ENCODE results near the gene SMYD1.

SMYD1 gene

DNA sequence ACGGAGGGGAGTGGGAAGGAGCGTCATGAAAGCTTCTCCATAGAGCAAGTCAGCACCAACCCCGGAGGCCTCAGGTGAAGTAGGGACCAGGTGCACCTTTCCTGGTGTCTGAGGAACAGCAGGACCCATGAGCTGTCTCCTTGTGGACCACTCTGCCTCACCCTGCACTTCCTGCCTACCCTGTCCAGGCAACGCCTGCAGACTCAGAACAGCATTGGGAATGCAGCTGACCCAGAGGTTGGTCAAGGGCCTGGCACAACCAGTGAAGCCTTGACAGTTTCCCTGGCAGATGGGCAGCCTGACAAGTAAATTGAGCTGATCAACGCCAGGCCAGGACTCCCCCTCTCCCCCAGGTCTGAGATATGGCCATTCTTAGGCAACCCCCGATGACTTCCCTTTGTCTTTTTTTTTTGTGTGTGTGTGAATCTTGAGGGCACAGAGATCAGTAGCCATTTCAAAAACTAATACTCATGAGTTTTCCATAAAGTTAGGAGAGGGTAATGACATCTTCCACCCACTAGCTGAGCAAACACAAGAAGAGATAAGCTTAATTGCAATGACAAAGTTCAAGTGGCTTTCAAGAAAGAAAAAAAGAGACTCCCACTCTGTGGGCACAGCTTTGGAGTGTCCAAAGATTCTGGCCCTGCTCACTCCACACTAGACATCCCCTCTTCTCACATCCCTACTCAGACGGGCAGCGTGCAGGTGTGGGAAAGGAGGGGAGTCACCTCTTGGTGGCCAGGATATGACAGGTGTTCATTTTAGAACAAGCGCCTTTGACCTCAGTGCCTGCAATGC is 63.8 kb downstream of the SMYD1 start:
- Histone ChIP-seq H3K27ac (ENCODE audit: low read depth, low read length) (no peak overlapping the region), H3K4me3 (ENCODE audit: low read depth, low read length) (no peak overlapping the region), H3K4me1 (ENCODE audit: control insufficient read depth, insufficient read depth, low read length) (no peaks in the 10 kb centered on the region), H3K9ac (ENCODE audit: low read depth, low read length) (no peak overlapping the region), H3K9me3 (ENCODE audit: control insufficient read depth, insufficient read depth, low read length) (no peaks in the 10 kb centered on the region), H3K36me3 (ENCODE audit: control insufficient read depth, insufficient read depth, low read length) (no peaks in the 10 kb centered on the region), H3K27me3 (ENCODE audit: control insufficient read depth, insufficient read depth, low read length) (no peaks in the 10 kb centered on the region)

DNA sequence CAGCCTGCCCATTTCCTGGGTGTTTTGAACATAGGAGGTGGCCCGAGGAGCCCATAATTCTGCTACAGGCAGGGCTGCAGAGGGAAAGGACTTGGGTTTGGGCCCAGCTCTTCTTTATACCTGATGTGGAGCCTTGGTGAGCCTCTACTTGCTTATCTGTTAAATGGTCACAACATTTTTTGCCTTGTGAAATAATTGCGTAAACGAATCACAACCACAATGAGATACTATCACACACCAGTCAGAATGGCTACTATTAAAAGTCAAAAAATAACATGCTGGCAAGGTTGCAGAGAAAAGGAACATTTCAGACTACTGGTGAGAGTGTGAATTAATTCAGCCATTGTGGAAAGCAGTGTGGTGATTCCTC is 64.4 kb downstream of the SMYD1 start:
- no peaks in the 10 kb centered on the region for H3K9me3 ChIP-seq (ENCODE audit: control insufficient read depth, insufficient read depth, low read length)
- no peak overlapping the region for H3K9ac ChIP-seq (ENCODE audit: low read depth, low read length)
- H3K27me3 ChIP-seq (ENCODE audit: control insufficient read depth, insufficient read depth, low read length) = no peaks in the 10 kb centered on the region
- H3K27ac ChIP-seq (ENCODE audit: low read depth, low read length) = no peak overlapping the region
- no peaks in the 10 kb centered on the region for H3K4me1 ChIP-seq (ENCODE audit: control insufficient read depth, insufficient read depth, low read length)
- no peaks in the 10 kb centered on the region for H3K36me3 ChIP-seq (ENCODE audit: control insufficient read depth, insufficient read depth, low read length)
- H3K4me3 ChIP-seq (ENCODE audit: low read depth, low read length) = no peak overlapping the region

DNA sequence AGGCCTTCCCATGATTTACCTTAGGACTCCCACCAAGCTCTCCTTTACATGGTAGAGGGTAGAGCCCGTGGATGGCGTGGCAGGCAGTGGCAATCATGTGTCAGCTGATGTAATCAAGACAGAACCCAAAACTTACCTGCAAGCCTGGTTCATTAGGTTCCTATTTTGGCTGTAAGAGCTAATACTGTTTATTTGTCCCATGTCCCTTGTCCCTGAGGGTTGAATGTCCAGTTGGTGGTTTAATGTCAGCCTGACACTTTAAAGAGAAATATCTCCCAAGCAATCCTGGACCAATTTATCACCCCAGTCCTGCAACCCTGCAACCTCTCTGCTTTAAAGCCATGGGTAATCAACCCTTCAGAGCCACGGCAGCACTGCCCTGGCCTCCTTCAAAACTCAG is 66.2 kb downstream of the SMYD1 start:
- Histone ChIP-seq H3K4me1 (ENCODE audit: control insufficient read depth, insufficient read depth, low read length) (no peaks in the 10 kb centered on the region), H3K9me3 (ENCODE audit: control insufficient read depth, insufficient read depth, low read length) (no peaks in the 10 kb centered on the region), H3K4me3 (ENCODE audit: low read depth, low read length) (no peak overlapping the region), H3K27ac (ENCODE audit: low read depth, low read length) (no peak overlapping the region), H3K27me3 (ENCODE audit: control insufficient read depth, insufficient read depth, low read length) (no peaks in the 10 kb centered on the region), H3K9ac (ENCODE audit: low read depth, low read length) (no peak overlapping the region), H3K36me3 (ENCODE audit: control insufficient read depth, insufficient read depth, low read length) (no peaks in the 10 kb centered on the region)

DNA sequence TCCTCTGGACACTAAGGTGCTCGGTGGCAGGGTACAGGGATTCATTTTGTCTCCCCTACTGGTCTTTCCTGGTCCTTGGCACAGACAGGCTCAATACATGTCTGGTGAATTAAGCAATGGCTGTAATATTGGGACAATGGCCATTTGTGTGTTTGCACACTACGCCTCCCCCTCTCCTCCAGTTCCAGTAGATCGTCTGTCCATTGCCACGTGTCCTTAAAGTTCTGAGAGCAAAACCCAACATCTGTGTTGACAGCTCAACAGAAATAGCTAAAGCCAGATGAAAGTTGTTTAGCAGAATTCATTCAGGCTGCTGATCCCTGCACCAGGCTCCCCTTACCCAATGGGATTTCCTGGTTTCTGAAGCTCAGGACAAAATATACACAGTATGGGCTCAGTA is 69.2 kb downstream of the SMYD1 start:
- Histone ChIP-seq H3K4me1 (ENCODE audit: control insufficient read depth, insufficient read depth, low read length) (no peaks in the 10 kb centered on the region), H3K36me3 (ENCODE audit: control insufficient read depth, insufficient read depth, low read length) (no peaks in the 10 kb centered on the region), H3K9me3 (ENCODE audit: control insufficient read depth, insufficient read depth, low read length) (no peaks in the 10 kb centered on the region), H3K27me3 (ENCODE audit: control insufficient read depth, insufficient read depth, low read length) (no peaks in the 10 kb centered on the region), H3K9ac (ENCODE audit: low read depth, low read length) (no peak overlapping the region), H3K4me3 (ENCODE audit: low read depth, low read length) (no peak overlapping the region), H3K27ac (ENCODE audit: low read depth, low read length) (no peak overlapping the region)

DNA sequence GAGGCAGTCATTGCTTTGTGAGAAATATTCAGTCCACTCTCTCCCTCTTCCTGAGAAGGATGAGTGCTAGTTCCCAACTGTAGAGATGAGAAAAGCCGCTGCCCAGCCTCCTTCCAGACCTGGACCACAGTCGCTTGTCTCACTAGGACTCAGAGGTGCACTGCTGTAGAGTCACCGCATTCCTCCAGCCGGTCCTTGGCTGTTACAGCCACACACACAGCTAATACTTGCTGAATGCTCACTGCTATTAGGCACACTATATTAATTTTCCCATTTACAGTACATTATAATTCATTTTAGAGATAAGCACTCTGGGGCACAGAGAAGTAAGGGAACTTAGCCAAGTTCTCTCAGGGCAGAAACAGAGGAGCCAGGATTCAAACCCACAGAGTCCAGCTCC is 70.2 kb downstream of the SMYD1 start:
- Histone ChIP-seq H3K9me3 (ENCODE audit: control insufficient read depth, insufficient read depth, low read length) (no peaks in the 10 kb centered on the region), H3K36me3 (ENCODE audit: control insufficient read depth, insufficient read depth, low read length) (no peaks in the 10 kb centered on the region), H3K4me3 (ENCODE audit: low read depth, low read length) (no peak overlapping the region), H3K27me3 (ENCODE audit: control insufficient read depth, insufficient read depth, low read length) (no peaks in the 10 kb centered on the region), H3K9ac (ENCODE audit: low read depth, low read length) (no peak overlapping the region), H3K27ac (ENCODE audit: low read depth, low read length) (no peak overlapping the region), H3K4me1 (ENCODE audit: control insufficient read depth, insufficient read depth, low read length) (no peaks in the 10 kb centered on the region)

DNA sequence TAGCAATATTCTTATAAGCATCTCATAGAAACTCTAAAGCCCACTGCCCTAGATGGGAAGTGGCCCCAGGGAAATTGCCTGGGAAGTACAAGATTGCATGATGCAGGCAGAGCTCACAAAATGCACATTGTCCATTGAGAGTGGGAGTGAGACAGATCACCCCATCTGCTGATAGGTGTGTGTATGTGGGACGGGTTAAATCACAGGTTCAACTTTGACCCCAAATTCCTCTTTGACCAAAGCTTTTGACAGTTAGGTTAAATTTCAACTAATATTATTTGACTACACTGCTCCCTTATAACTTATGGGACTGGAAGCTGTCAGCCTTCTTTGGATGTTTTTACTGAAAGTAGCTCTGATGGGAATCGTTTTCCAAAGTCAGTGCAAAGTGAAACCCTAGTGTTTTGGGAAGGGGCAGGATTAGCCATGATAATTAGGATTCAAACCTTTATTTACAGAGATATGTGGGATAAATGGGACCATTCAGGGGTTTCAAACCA is 71.6 kb downstream of the SMYD1 start:
- H3K27me3 ChIP-seq (ENCODE audit: control insufficient read depth, insufficient read depth, low read length) = no peaks in the 10 kb centered on the region
- no peak overlapping the region for H3K9ac ChIP-seq (ENCODE audit: low read depth, low read length)
- no peak overlapping the region for H3K4me3 ChIP-seq (ENCODE audit: low read depth, low read length)
- H3K9me3 ChIP-seq (ENCODE audit: control insufficient read depth, insufficient read depth, low read length) = no peaks in the 10 kb centered on the region
- no peaks in the 10 kb centered on the region for H3K36me3 ChIP-seq (ENCODE audit: control insufficient read depth, insufficient read depth, low read length)
- H3K27ac ChIP-seq (ENCODE audit: low read depth, low read length) = no peak overlapping the region
- no peaks in the 10 kb centered on the region for H3K4me1 ChIP-seq (ENCODE audit: control insufficient read depth, insufficient read depth, low read length)

DNA sequence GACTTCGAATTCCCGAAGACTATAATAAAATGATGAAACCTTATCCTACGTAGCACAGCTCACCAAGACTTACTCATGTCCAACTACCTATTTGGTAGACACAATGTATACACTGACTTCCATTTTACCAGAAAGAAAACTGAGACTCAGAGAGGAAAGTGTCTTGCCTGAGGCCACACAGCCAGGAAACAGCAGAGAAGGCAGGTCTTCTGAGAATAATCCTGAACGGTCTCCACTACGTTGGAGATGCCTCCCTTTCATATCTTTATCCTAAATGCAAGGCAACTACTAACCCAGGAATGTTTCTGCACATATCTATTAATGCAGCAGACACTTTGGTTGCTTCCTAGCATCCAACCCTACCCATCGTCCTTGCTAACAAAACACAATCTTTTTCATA is 72.2 kb downstream of the SMYD1 start:
- no peak overlapping the region for H3K4me3 ChIP-seq (ENCODE audit: low read depth, low read length)
- no peaks in the 10 kb centered on the region for H3K9me3 ChIP-seq (ENCODE audit: control insufficient read depth, insufficient read depth, low read length)
- H3K4me1 ChIP-seq (ENCODE audit: control insufficient read depth, insufficient read depth, low read length) = no peaks in the 10 kb centered on the region
- H3K36me3 ChIP-seq (ENCODE audit: control insufficient read depth, insufficient read depth, low read length) = no peaks in the 10 kb centered on the region
- no peak overlapping the region for H3K27ac ChIP-seq (ENCODE audit: low read depth, low read length)
- H3K9ac ChIP-seq (ENCODE audit: low read depth, low read length) = no peak overlapping the region
- H3K27me3 ChIP-seq (ENCODE audit: control insufficient read depth, insufficient read depth, low read length) = no peaks in the 10 kb centered on the region

DNA sequence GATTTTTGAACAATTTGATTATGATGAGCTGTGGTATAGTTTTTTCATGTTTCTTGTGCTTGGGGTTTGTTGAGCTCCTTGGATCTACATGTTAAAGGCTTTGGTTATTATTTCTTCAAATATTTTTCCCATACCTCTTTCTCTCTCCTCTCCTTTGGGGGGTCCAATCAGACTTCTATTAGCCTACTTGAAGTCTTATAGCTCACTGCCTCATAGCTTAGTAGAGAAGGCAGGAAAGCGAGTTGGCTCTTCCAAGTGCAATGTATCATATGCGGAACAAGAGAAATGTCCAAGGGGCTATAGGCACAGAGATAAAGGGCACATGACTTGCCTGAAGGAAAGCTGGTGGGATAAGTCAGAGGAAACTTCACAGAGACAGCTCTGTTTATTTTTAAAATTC is 74.3 kb downstream of the SMYD1 start:
- Histone ChIP-seq H3K27me3 (ENCODE audit: control insufficient read depth, insufficient read depth, low read length) (no peaks in the 10 kb centered on the region), H3K9me3 (ENCODE audit: control insufficient read depth, insufficient read depth, low read length) (no peaks in the 10 kb centered on the region), H3K9ac (ENCODE audit: low read depth, low read length) (no peak overlapping the region), H3K36me3 (ENCODE audit: control insufficient read depth, insufficient read depth, low read length) (no peaks in the 10 kb centered on the region), H3K4me1 (ENCODE audit: control insufficient read depth, insufficient read depth, low read length) (no peaks in the 10 kb centered on the region), H3K27ac (ENCODE audit: low read depth, low read length) (no peak overlapping the region), H3K4me3 (ENCODE audit: low read depth, low read length) (no peak overlapping the region)

DNA sequence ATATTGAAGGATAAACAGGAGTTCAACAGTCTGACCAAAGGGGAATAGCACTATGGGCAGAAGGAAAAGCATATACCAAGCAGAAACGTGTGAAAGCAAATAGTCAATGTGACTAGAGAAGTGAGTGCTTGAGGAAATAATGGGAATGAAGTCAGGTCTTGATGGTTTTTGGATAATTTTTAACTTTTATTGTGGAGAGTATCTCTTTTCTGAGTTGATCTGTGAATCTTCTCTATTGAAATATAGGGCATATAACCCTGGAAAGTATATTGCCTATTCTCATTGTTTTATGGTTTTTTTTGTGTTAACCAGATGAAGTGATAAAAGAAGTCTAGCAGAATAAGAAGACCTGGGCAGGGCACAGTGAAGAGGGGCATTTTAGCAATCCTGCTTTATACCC is 76.6 kb downstream of the SMYD1 start:
- Histone ChIP-seq H3K36me3 (ENCODE audit: control insufficient read depth, insufficient read depth, low read length) (no peaks in the 10 kb centered on the region), H3K9me3 (ENCODE audit: control insufficient read depth, insufficient read depth, low read length) (peaks cover 3% of the 10 kb centered on the region; the same call in 1 of the 2 replicates), H3K27me3 (ENCODE audit: control insufficient read depth, insufficient read depth, low read length) (no peaks in the 10 kb centered on the region), H3K9ac (ENCODE audit: low read depth, low read length) (no peak overlapping the region), H3K27ac (ENCODE audit: low read depth, low read length) (no peak overlapping the region), H3K4me3 (ENCODE audit: low read depth, low read length) (no peak overlapping the region), H3K4me1 (ENCODE audit: control insufficient read depth, insufficient read depth, low read length) (no peaks in the 10 kb centered on the region)

DNA sequence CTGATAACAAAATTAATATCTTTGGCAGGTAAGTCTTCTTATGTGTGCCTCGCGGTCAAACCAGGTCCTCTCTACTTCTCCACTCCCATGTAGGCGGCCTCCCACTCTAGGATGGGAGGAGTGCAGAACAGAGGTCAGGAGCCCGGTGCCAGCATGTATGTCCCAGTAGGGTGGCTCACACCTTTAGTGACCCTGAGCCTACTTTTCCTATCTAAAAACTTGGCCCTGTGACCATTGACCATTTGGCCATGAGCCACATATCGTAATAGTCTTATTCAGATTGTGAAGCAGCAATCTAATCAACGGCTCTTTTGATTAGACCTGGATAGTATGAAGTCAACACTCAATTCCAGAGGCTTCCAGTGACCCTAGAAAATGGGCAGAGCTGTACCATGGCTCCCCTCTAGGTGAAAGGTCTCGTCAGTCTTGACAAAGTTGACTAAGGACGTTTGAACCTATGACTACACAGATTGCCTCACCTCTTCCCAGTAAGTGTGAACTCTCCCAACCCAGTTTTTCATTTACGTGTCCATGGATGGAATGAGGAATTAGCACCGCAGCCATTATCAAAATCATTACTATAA is 77.4 kb downstream of the SMYD1 start:
- Histone ChIP-seq H3K27me3 (ENCODE audit: control insufficient read depth, insufficient read depth, low read length) (no peaks in the 10 kb centered on the region), H3K4me1 (ENCODE audit: control insufficient read depth, insufficient read depth, low read length) (no peaks in the 10 kb centered on the region), H3K36me3 (ENCODE audit: control insufficient read depth, insufficient read depth, low read length) (no peaks in the 10 kb centered on the region)

DNA sequence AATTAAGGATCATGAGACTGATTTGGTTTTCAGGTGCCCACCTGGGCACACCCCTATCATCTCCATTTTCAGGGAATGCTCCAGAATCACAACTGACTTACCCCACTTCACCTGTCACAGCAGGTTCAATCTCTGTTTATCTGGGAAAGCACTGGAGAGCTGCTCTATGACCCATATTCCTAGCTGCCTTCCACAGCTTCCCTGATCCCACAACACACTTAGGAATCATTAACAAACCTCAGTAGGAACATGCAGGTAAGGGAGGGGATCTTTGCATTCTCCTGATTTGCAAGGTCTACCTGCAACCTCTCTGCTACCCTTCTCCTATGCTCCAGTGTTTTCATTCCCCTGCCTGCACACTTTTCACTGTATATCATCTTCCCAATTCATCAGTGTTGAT is 79.0 kb downstream of the SMYD1 start:
- Histone ChIP-seq H3K4me3 (ENCODE audit: low read depth, low read length) (no peak overlapping the region), H3K9me3 (ENCODE audit: control insufficient read depth, insufficient read depth, low read length) (peaks cover 3% of the 10 kb centered on the region; the same call in 1 of the 2 replicates)

More for the DNA sequence above, 77.4 kb downstream of the SMYD1 start:
- no peak overlapping the region for H3K9ac ChIP-seq (ENCODE audit: low read depth, low read length)
- H3K9me3 ChIP-seq (ENCODE audit: control insufficient read depth, insufficient read depth, low read length) = peaks cover 3% of the 10 kb centered on the region; the same call in 1 of the 2 replicates
- H3K27ac ChIP-seq (ENCODE audit: low read depth, low read length) = no peak overlapping the region
- H3K4me3 ChIP-seq (ENCODE audit: low read depth, low read length) = no peak overlapping the region

More for the DNA sequence above, 79.0 kb downstream of the SMYD1 start:
- H3K27me3 ChIP-seq (ENCODE audit: control insufficient read depth, insufficient read depth, low read length) = no peaks in the 10 kb centered on the region
- H3K27ac ChIP-seq (ENCODE audit: low read depth, low read length) = no peak overlapping the region
- no peaks in the 10 kb centered on the region for H3K36me3 ChIP-seq (ENCODE audit: control insufficient read depth, insufficient read depth, low read length)
- no peak overlapping the region for H3K9ac ChIP-seq (ENCODE audit: low read depth, low read length)
- H3K4me1 ChIP-seq (ENCODE audit: control insufficient read depth, insufficient read depth, low read length) = no peaks in the 10 kb centered on the region
